Peyer's patch (tissue), 4 donors: ENCODE measurements around the gene DKK3.

Experiments used
- CTCF ChIP-seq, 6 experiments: fragments of 450-650 bp in 4 of 6; fragments of 200-600 bp in 2 of 6; sonication (generic) in 1 of 6; IDR thresholded peaks; one replicate each; pipeline ENCODE4 v1.5.1; 2017 to 2019; ENCODE audit warnings: antibody characterized with exemption in 6 of 6, mild to moderate bottlenecking in 3 of 6, moderate library complexity in 1 of 6
- POLR2A ChIP-seq, 2 donors: fragments of 450-650 bp; IDR thresholded peaks; one replicate each; pipeline ENCODE4 v1.5.1; 2017; ENCODE audit warnings: antibody characterized with exemption in 2 of 2, mild to moderate bottlenecking in 2 of 2, moderate library complexity in 2 of 2

- TF ChIP-seq CTCF (IDR thresholded peaks at IDR 0.05) (no peak), POLR2A (IDR thresholded peaks at IDR 0.05) (no peak)
These were observed 49.8 kb downstream of the DKK3 start for GRCh38 chr11:11958403-11959231.
